B cell (primary cell): ENCODE results near the gene AMIGO2. TPM values are rescaled to one million over a fixed set of nuclear protein-coding genes. Genes with fewer than 3 reads are reported as not detected.
A peak's percentile ranks its signal among the peaks of the same experiment; 100 is the strongest.

Experiments used
- ATAC-seq: fragments of 200-7000 bp; cut with Tn5 transposase; one replicate; pipeline ENCODE4 v1.10.0; 2021; ENCODE audit warnings: low read depth, mild to moderate bottlenecking, moderate number of reproducible peaks, moderate library complexity
- CTCF ChIA-PET: fragments of 350-600 bp; sonication (Branson Sonifier 250); formaldehyde crosslinking; loops from one replicate; lab custom pipeline; 2021; ENCODE audit warnings: antibody characterized with exemption, inconsistent platforms; lab: Charles Lee
- POLR2A ChIA-PET: fragments of 350-600 bp; sonication (Branson Sonifier 250); formaldehyde crosslinking; loops from one replicate; lab custom pipeline; 2021; ENCODE audit warnings: antibody characterized with exemption; lab: Charles Lee
- DNase-seq: peaks from one replicate; pipeline ENCODE4 v3.0.0; 2013
- H2AFZ ChIP-seq: 2 replicates; pipeline ENCODE4 v1.6.1; 2012; ENCODE audit warnings: mild to moderate bottlenecking, low read depth, low read length; ENCODE audit not compliant: insufficient read depth, poor library complexity, severe bottlenecking
- H3K27ac ChIP-seq, 2 donors: 1 replicate in 1 of 2; 2 replicates in 1 of 2; pipeline ENCODE4 v1.5.1; 2012 to 2013; ENCODE audit warnings: low read length in 2 of 2, mild to moderate bottlenecking in 2 of 2, moderate library complexity in 1 of 2
- H3K27me3 ChIP-seq, 4 experiments: fragments of 200-600 bp in 1 of 4; sonication (generic) in 1 of 4; replicated peaks in 1 of 4; 1 replicate in 2 of 4; 2 replicates in 2 of 4; pipeline versions ENCODE4 v1.6.1 to v1.7.0; 2013 to 2016; ENCODE audit warnings: low read length in 3 of 4, mild to moderate bottlenecking in 2 of 4, mixed read lengths in 1 of 4, moderate library complexity in 1 of 4; ENCODE audit not compliant: insufficient read depth in 4 of 4, control insufficient read depth in 3 of 4; ENCODE audit errors: control extremely low read depth in 1 of 4
- H3K36me3 ChIP-seq, 2 experiments: replicated peaks in 1 of 2; 1 replicate in 1 of 2; 2 replicates in 1 of 2; pipeline versions ENCODE4 v1.6.1 to v1.7.1; 2013; ENCODE audit warnings: low read length in 1 of 2; ENCODE audit not compliant: insufficient read depth in 2 of 2, control insufficient read depth in 1 of 2; ENCODE audit errors: control extremely low read depth in 1 of 2, extremely low read depth in 1 of 2
- H3K4me1 ChIP-seq, 2 donors: fragments of 200-600 bp in 1 of 2; sonication (generic) in 1 of 2; 1 replicate in 1 of 2; 2 replicates in 1 of 2; pipeline versions ENCODE4 v1.5.1 to v1.6.1; 2013 to 2017; ENCODE audit warnings: low read length in 2 of 2; ENCODE audit not compliant: control insufficient read depth in 2 of 2, insufficient read depth in 2 of 2
- H3K4me2 ChIP-seq: replicated peaks from 2 replicates; pipeline ENCODE3; 2012; ENCODE audit warnings: mild to moderate bottlenecking, low read depth, low read length; ENCODE audit not compliant: poor library complexity, severe bottlenecking
- H3K4me3 ChIP-seq, 5 experiments: fragments of 200-600 bp in 1 of 5; sonication (generic) in 1 of 5; 1 replicate in 3 of 5; 2 replicates in 2 of 5; pipeline versions ENCODE4 v1.5.1 to v1.7.0; 2011 to 2016; ENCODE audit warnings: low read length in 4 of 5, mild to moderate bottlenecking in 4 of 5, low read depth in 2 of 5, control low read depth in 1 of 5, moderate library complexity in 1 of 5; ENCODE audit not compliant: insufficient read depth in 1 of 5; ENCODE audit errors: control extremely low read depth in 1 of 5, extremely low read depth in 1 of 5
- H3K79me2 ChIP-seq: fragments of 200-600 bp; sonication (generic); one replicate; pipeline ENCODE4 v1.6.0; 2016; ENCODE audit warnings: low read length; ENCODE audit not compliant: control insufficient read depth, insufficient read depth
- H3K9ac ChIP-seq: fragments of 200-600 bp; sonication (generic); 2 replicates; pipeline ENCODE4 v1.6.1; 2017; ENCODE audit warnings: mild to moderate bottlenecking, low read length, moderate library complexity
- H3K9me3 ChIP-seq, 3 donors: one replicate each; pipeline versions ENCODE4 v1.6.1 to v1.7.1; 2013; ENCODE audit warnings: low read length in 2 of 3; ENCODE audit not compliant: control insufficient read depth in 2 of 3, insufficient read depth in 1 of 3; ENCODE audit errors: control extremely low read depth in 1 of 3
- H4K20me1 ChIP-seq: 2 replicates; pipeline ENCODE4 v1.6.0; 2012; ENCODE audit warnings: mild to moderate bottlenecking, low read length; ENCODE audit not compliant: insufficient read depth, control insufficient read depth, poor library complexity, severe bottlenecking
- H3K27ac Mint-ChIP-seq: one replicate; pipeline ENCODE4 v1.8.0; 2021; ENCODE audit warnings: mixed read lengths
- H3K27me3 Mint-ChIP-seq: one replicate; pipeline ENCODE4 v1.8.0; 2021; ENCODE audit warnings: mixed read lengths
- H3K4me1 Mint-ChIP-seq: one replicate; pipeline ENCODE4 v1.8.0; 2021; ENCODE audit warnings: mixed read lengths
- H3K4me3 Mint-ChIP-seq: one replicate; pipeline ENCODE4 v1.8.0; 2021; ENCODE audit warnings: mixed read lengths
- H3K9me3 Mint-ChIP-seq: one replicate; pipeline ENCODE4 v1.8.0; 2022; ENCODE audit warnings: mixed read lengths; ENCODE audit not compliant: insufficient read depth
- EZH2 ChIP-seq: IDR thresholded peaks from 2 replicates; pipeline ENCODE4 v1.6.1; 2012; ENCODE audit warnings: borderline replicate concordance, low read depth, mild to moderate bottlenecking, moderate library complexity, low read length; ENCODE audit not compliant: insufficient read depth, poor library complexity, severe bottlenecking
- WGBS: methylation state at CpG from one replicate; pipeline ENCODE4 v1.1.5; 2013; ENCODE audit warnings: missing lambda C conversion rate; ENCODE audit not compliant: insufficient coverage; 5-methylcytosine and 5-hydroxymethylcytosine counted together
- intact Hi-C: fragments of 100-400 bp; cut with micrococcal nuclease; formaldehyde crosslinking; loops from one replicate; pipeline ENCODE4 v1.10.0; 2022
- polyA plus RNA-seq: library from polyadenylated mRNA; depleted of rRNA; stranded (reverse); fragments of >200 nt; gene quantifications from 2 replicates; pipeline ENCODE4 v1.2.3, GENCODE V29; 2012
- total RNA-seq, 2 donors: library from RNA; stranded (reverse); fragments of 120-200 nt in 1 of 2; gene quantifications; 1 replicate in 1 of 2; 2 replicates in 1 of 2; pipeline versions ENCODE4 v1.2.3 to v1.2.4, GENCODE V29; 2013 to 2022
- TF ChIP-seq, protein P1 (sequence below): fragments of 200-600 bp; IDR thresholded peaks from one replicate; pipeline ENCODE4 v1.8.0; 2022; ENCODE audit warnings: antibody characterized with exemption, mild to moderate bottlenecking

AMIGO2 gene
- total and polyA plus RNA-seq, 2 donors (not counting 1 experiment from before 2014, with no cell fraction given), result 10.4 to 11.8 TPM

DNA sequence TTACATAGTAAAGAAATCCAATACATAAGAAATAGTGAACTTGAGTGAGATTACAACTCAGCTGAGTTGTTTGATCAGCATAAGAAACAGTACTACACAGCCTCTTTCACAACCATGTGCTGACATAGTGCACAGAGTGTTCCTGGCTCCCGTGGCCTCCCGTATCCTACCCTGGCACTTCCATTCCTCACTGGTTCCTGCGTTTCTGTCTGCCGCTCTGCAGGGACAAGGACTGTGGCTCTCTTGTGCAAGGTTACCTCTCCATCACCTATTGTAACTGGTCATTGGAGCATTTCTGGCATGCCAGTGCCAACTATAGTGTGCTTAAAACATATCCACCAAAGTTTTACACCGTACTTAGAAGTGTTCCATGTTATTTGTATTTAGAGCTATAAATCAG is 46.7 kb downstream of the AMIGO2 start:
- H3K4me2 ChIP-seq, result peak overlapping the region; percentile 6
- H2AFZ ChIP-seq, result peak overlapping the region; percentile 29
- TF ChIP-seq, protein P1, sequence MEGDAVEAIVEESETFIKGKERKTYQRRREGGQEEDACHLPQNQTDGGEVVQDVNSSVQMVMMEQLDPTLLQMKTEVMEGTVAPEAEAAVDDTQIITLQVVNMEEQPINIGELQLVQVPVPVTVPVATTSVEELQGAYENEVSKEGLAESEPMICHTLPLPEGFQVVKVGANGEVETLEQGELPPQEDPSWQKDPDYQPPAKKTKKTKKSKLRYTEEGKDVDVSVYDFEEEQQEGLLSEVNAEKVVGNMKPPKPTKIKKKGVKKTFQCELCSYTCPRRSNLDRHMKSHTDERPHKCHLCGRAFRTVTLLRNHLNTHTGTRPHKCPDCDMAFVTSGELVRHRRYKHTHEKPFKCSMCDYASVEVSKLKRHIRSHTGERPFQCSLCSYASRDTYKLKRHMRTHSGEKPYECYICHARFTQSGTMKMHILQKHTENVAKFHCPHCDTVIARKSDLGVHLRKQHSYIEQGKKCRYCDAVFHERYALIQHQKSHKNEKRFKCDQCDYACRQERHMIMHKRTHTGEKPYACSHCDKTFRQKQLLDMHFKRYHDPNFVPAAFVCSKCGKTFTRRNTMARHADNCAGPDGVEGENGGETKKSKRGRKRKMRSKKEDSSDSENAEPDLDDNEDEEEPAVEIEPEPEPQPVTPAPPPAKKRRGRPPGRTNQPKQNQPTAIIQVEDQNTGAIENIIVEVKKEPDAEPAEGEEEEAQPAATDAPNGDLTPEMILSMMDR, result no peak
- TF ChIP-seq EZH2, result no peak

DNA sequence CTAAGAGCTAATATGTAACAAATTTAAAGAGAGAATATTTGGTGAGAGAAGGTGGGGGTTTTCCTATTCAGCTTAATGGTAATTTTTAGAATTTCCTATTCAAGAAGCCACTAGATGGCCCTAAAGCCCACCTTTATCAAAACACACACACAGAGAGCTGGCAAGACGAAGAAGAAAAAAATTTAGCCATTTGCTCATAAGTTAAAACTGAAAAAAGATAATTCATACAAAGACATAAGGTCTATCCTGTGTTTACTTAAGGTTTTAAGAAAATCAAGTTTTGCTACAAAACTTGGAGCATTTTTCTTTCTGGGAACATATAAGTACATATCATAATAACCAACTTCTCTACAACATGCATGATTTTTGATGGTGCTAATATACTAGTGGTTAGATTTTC is 47.1 kb downstream of the AMIGO2 start:
- Mint-ChIP-seq H3K4me1 (peaks cover 8% of the 10 kb centered on the region), H3K27ac (no peak overlapping the region), H3K4me3 (no peak overlapping the region), H3K27me3 (no peaks in the 10 kb centered on the region), H3K9me3 (no peaks in the 10 kb centered on the region)
- Histone ChIP-seq H3K9ac (no peak overlapping the region), H3K27ac (no peak overlapping the region), H3K4me3 (no peak overlapping the region), H3K9me3 (no peaks in the 10 kb centered on the region), H3K36me3 (no peaks in the 10 kb centered on the region), H4K20me1 (no peaks in the 10 kb centered on the region), H2AFZ (peak overlapping the region; percentile 29), H3K27me3 (no peaks in the 10 kb centered on the region), H3K79me2 (no peaks in the 10 kb centered on the region), H3K4me1 (peaks cover 0 to 3% of the 10 kb centered on the region in 2 donors), H3K4me2 (peak overlapping the region; percentile 6)
- ATAC-seq, result peak; percentile 81
- no peak for TF ChIP-seq EZH2
- TF ChIP-seq, protein P1, result peak; percentile 77
- intact Hi-C loops, result loop anchor here (1.0 to 5.0 kb wide), 7 partner anchors 50 to 654 kb away; no protein-coding TSS in a partner anchor
- DNase-seq, result peak; percentile 78
- POLR2A ChIA-PET, result interaction anchor here (0.5 to 1.3 kb wide), 2 partner anchors 303 to 365 kb away, joined by 4 to 5 read pairs; no protein-coding TSS in a partner anchor
- CTCF ChIA-PET, result interaction anchor here (0.6 to 5.6 kb wide), 84 partner anchors 9 to 737 kb away, joined by 3 to 192 read pairs (median 4); partner anchors contain the start of genes AMIGO2 and PCED1B
- WGBS, result no CpG with 5 or more reads among the region's 1 CpG

More for the DNA sequence above, 46.7 kb downstream of the AMIGO2 start:
- peaks cover 8% of the 10 kb centered on the region for H3K4me1 Mint-ChIP-seq
- Histone ChIP-seq H3K4me3 (no peak overlapping the region), H3K9ac (no peak overlapping the region), H3K9me3 (no peaks in the 10 kb centered on the region), H3K27ac (no peak overlapping the region), H4K20me1 (no peaks in the 10 kb centered on the region), H3K36me3 (no peaks in the 10 kb centered on the region), H3K4me1 (peaks cover 0 to 3% of the 10 kb centered on the region in 2 donors), H3K79me2 (no peaks in the 10 kb centered on the region), H3K27me3 (no peaks in the 10 kb centered on the region)
- ChIA-PET CTCF (interaction anchor here (0.6 to 5.6 kb wide), 68 partner anchors 9 to 737 kb away, joined by 3 to 192 read pairs (median 4); partner anchors contain the start of genes AMIGO2 and PCED1B), POLR2A (interaction anchor here (0.5 to 1.3 kb wide), 3 partner anchors 195 to 365 kb away, joined by 4 to 5 read pairs (median 4); no protein-coding TSS in a partner anchor)
- H3K9me3 Mint-ChIP-seq, result no peaks in the 10 kb centered on the region
- H3K27me3 Mint-ChIP-seq, result no peaks in the 10 kb centered on the region
- H3K4me3 Mint-ChIP-seq, result no peak overlapping the region
- no peak overlapping the region for H3K27ac Mint-ChIP-seq
- 68% methylated on average over 4 of the region's 5 CpGs for whole genome bisulfite sequencing
- DNase-seq, result peak; percentile 13
- ATAC-seq, result no peak
- intact Hi-C loops, result loop anchor here (2.0 to 5.0 kb wide), 3 partner anchors 49 to 654 kb away; no protein-coding TSS in a partner anchor
